Panc1 (cell line): Measurements from ENCODE around the gene CRISP2. TPM values are rescaled to one million over a fixed set of nuclear protein-coding genes. Genes with fewer than 3 reads are reported as not detected.

Source experiments
- ATAC-seq: fragments of 200-7000 bp; cut with Tn5 transposase; 2 replicates; pipeline ENCODE4 v1.9.1; 2020; ENCODE audit warnings: mild to moderate bottlenecking, moderate library complexity
- BruUV-seq: library from RNA; stranded (reverse); fragments of 400-500 nt; replicated peaks from 2 replicates; lab custom pipeline; 2021; lab: Mats Ljungman, UMichigan
- CTCF ChIA-PET: fragments of 300-600 bp; sonication (Branson Sonifier 250); formaldehyde crosslinking; loops from one replicate; lab custom pipeline; 2022; ENCODE audit warnings: antibody characterized with exemption; lab: Charles Lee
- POLR2A ChIA-PET: fragments of 300-600 bp; sonication (Branson Sonifier 250); formaldehyde crosslinking; loops from one replicate; lab custom pipeline; 2022; ENCODE audit warnings: antibody characterized with exemption; lab: Charles Lee
- DNase-seq: peaks from one replicate; pipeline ENCODE4 v3.0.0-alpha.2; 2010; ENCODE audit warnings: low read depth, low spot score
- H3K27ac ChIP-seq: 2 replicates; pipeline ENCODE4 v1.5.1; 2011; ENCODE audit warnings: mild to moderate bottlenecking, low read length, inconsistent platforms
- H3K27me3 ChIP-seq: fragments of 200-500 bp; sonication (Bioruptor generic); 2 replicates; pipeline ENCODE4 v1.6.0; 2014; ENCODE audit warnings: low read length, inconsistent platforms; ENCODE audit not compliant: control insufficient read depth, insufficient read depth
- H3K36me3 ChIP-seq: fragments of 200-500 bp; sonication (Bioruptor generic); 2 replicates; pipeline ENCODE4 v1.5.1; 2014; ENCODE audit warnings: inconsistent platforms, mild to moderate bottlenecking, low read length, moderate library complexity; ENCODE audit not compliant: control insufficient read depth, insufficient read depth
- H3K4me1 ChIP-seq: 2 replicates; pipeline ENCODE4 v1.5.1; 2011; ENCODE audit warnings: inconsistent platforms, mild to moderate bottlenecking, low read length, moderate library complexity; ENCODE audit not compliant: control insufficient read depth, insufficient read depth
- H3K4me3 ChIP-seq, 2 experiments: 2 replicates each; pipeline ENCODE4 v1.5.1; 2011 to 2012; ENCODE audit warnings: low read depth in 2 of 2, low read length in 2 of 2, mild to moderate bottlenecking in 2 of 2, inconsistent platforms in 1 of 2, moderate library complexity in 1 of 2
- H3K9me3 ChIP-seq: fragments of 200-500 bp; sonication (Bioruptor generic); 2 replicates; pipeline ENCODE4 v1.5.1; 2014; ENCODE audit warnings: low read depth, mild to moderate bottlenecking, inconsistent platforms, low read length, moderate library complexity; ENCODE audit not compliant: control insufficient read depth, insufficient read depth
- CTCF ChIP-seq: fragments of 450-650 bp; IDR thresholded peaks from 2 replicates; pipeline ENCODE4 v1.5.1; 2017; ENCODE audit warnings: mild to moderate bottlenecking
- POLR2AphosphoS5 ChIP-seq: IDR thresholded peaks from 2 replicates; pipeline ENCODE4 v1.6.1; 2012; ENCODE audit warnings: mild to moderate bottlenecking, low read depth, low read length, moderate library complexity
- REST ChIP-seq, 2 experiments: IDR thresholded peaks; 2 replicates each; pipeline ENCODE4 v1.6.1; 2011 to 2012; ENCODE audit warnings: low read depth in 2 of 2, control low read depth in 1 of 2, low read length in 1 of 2, mild to moderate bottlenecking in 1 of 2, moderate library complexity in 1 of 2; ENCODE audit not compliant: insufficient read depth in 1 of 2
- SIN3A ChIP-seq: IDR thresholded peaks from 2 replicates; pipeline ENCODE4 v1.6.1; 2012; ENCODE audit warnings: low read depth, mild to moderate bottlenecking, low read length, moderate library complexity, borderline replicate concordance; ENCODE audit not compliant: insufficient read depth
- TCF7L2 ChIP-seq: IDR thresholded peaks from 2 replicates; pipeline ENCODE4 v1.6.1; 2011; ENCODE audit warnings: mild to moderate bottlenecking, low read depth, low read length, inconsistent platforms
- in situ Hi-C: cut with HindIII; loops from 2 replicates; pipeline ENCODE4 v1.10.0; 2016; ENCODE audit warnings: low sequenced_read_pairs, low pct_unique_long_range_greater_than_20kb
- intact Hi-C: fragments of 100-400 bp; cut with micrococcal nuclease; formaldehyde crosslinking; loops from one replicate; pipeline ENCODE4 v1.10.0; 2022; ENCODE audit not compliant: unreplicated experiment
- total RNA-seq: library from RNA; stranded (reverse); gene quantifications from one replicate; pipeline ENCODE4 v1.2.1, GENCODE V29; 2021; ENCODE audit not compliant: unreplicated experiment

The CRISP2 gene
- total RNA-seq, 1 experiment from 2014 or later, result not detected

GRCh38 chr6:49721297-49721696 is 8.0 kb upstream of the CRISP2 start:
- Histone ChIP-seq H3K36me3 (no peaks in the 10 kb centered on the region), H3K4me1 (no peaks in the 10 kb centered on the region), H3K27ac (no peak overlapping the region), H3K4me3 (no peak overlapping the region), H3K9me3 (no peaks in the 10 kb centered on the region; the same call in 1 of the 2 replicates), H3K27me3 (no peaks in the 10 kb centered on the region)
- POLR2A ChIA-PET, result no interaction called here
- DNase-seq, result no peak
- in situ Hi-C loops (no loop called here), intact Hi-C loops (no loop called here)
- TF ChIP-seq POLR2AphosphoS5 (no peak), SIN3A (no peak), REST (IDR thresholded peaks at IDR 0.05; ENCODE audit: insufficient read depth in 1 of 2, low read depth in 2 of 2, low read length in 1 of 2) (no peak), CTCF (no peak), TCF7L2 (no peak)
- CTCF ChIA-PET, result no interaction called here
- BruUV-seq, result no TSS peak
- ATAC-seq, result no peak

GRCh38 chr6:49720372-49720771 is 7.0 kb upstream of the CRISP2 start:
- intact Hi-C loops, result no loop called here
- in situ Hi-C loops, result no loop called here
- ATAC-seq (no peak), DNase-seq (no peak)
- Histone ChIP-seq H3K27ac (no peak overlapping the region), H3K36me3 (no peaks in the 10 kb centered on the region), H3K9me3 (no peaks in the 10 kb centered on the region; the same call in 1 of the 2 replicates), H3K27me3 (no peaks in the 10 kb centered on the region), H3K4me3 (no peak overlapping the region), H3K4me1 (no peaks in the 10 kb centered on the region)
- BruUV-seq, result no TSS peak
- POLR2A ChIA-PET, result no interaction called here
- CTCF ChIA-PET, result no interaction called here
- TF ChIP-seq REST (IDR thresholded peaks at IDR 0.05; ENCODE audit: insufficient read depth in 1 of 2, low read depth in 2 of 2, low read length in 1 of 2) (no peak), SIN3A (no peak), POLR2AphosphoS5 (no peak), CTCF (no peak), TCF7L2 (no peak)
